GM23338 (cell line): ENCODE measurements around the gene ZNF26. TPM values are rescaled to one million over a fixed set of nuclear protein-coding genes. Genes with fewer than 3 reads are reported as not detected.

Experiments
- ATAC-seq: fragments of 200-7000 bp; cut with Tn5 transposase; 3 replicates; pipeline ENCODE4 v1.9.1; 2020
- DNase-seq: peaks from one replicate; pipeline ENCODE4 v3.0.0-alpha.2; 2015; ENCODE audit warnings: low spot score
- H2AFZ ChIP-seq: fragments of 200-600 bp; sonication (generic); 2 replicates; pipeline ENCODE4 v1.8.0; 2016; ENCODE audit warnings: antibody characterized with exemption, mild to moderate bottlenecking, moderate library complexity
- H3F3A ChIP-seq: fragments of 200-600 bp; sonication (generic); replicated peaks from 2 replicates; pipeline ENCODE4 v1.8.0; 2017; ENCODE audit warnings: antibody characterized with exemption, mixed run types, low read depth
- H3K27ac ChIP-seq: fragments of 200-600 bp; sonication (generic); 2 replicates; pipeline ENCODE4 v1.6.1; 2016; ENCODE audit warnings: low read depth
- H3K27me3 ChIP-seq: fragments of 200-600 bp; sonication (generic); 2 replicates; pipeline ENCODE4 v1.8.0; 2016; ENCODE audit warnings: mild to moderate bottlenecking, mixed run types, moderate library complexity; ENCODE audit not compliant: insufficient read depth
- H3K36me3 ChIP-seq: fragments of 200-600 bp; sonication (generic); 2 replicates; pipeline ENCODE4 v1.8.0; 2016; ENCODE audit warnings: mild to moderate bottlenecking; ENCODE audit not compliant: insufficient read depth
- H3K4me1 ChIP-seq: fragments of 200-600 bp; sonication (generic); 2 replicates; pipeline ENCODE4 v1.8.0; 2016; ENCODE audit warnings: mild to moderate bottlenecking, moderate library complexity; ENCODE audit not compliant: insufficient read depth
- H3K4me2 ChIP-seq: fragments of 200-600 bp; sonication (generic); 2 replicates; pipeline ENCODE4 v1.7.1; 2017; ENCODE audit warnings: mixed run types
- H3K4me3 ChIP-seq: fragments of 200-600 bp; sonication (generic); 2 replicates; pipeline ENCODE4 v1.6.1; 2016; ENCODE audit warnings: mixed run types
- H3K79me2 ChIP-seq: fragments of 200-600 bp; sonication (generic); replicated peaks from 2 replicates; pipeline ENCODE4 v1.8.0; 2017; ENCODE audit warnings: mild to moderate bottlenecking; ENCODE audit not compliant: insufficient read depth
- H3K9me2 ChIP-seq: fragments of 200-600 bp; sonication (generic); 2 replicates; pipeline ENCODE4 v1.8.0; 2017; ENCODE audit not compliant: insufficient read depth
- H4K20me1 ChIP-seq: fragments of 200-600 bp; sonication (generic); replicated peaks from 2 replicates; pipeline ENCODE4 v1.8.0; 2017; ENCODE audit warnings: mild to moderate bottlenecking; ENCODE audit not compliant: insufficient read depth
- H3K27ac Mint-ChIP-seq: 2 replicates; pipeline ENCODE4 v1.8.0; 2020; ENCODE audit warnings: inconsistent platforms, mild to moderate bottlenecking, moderate library complexity, mixed read lengths
- H3K27me3 Mint-ChIP-seq: 3 replicates; pipeline ENCODE4 v1.8.0; 2022; ENCODE audit warnings: low read depth, mild to moderate bottlenecking, moderate library complexity, mixed read lengths, inconsistent platforms; ENCODE audit not compliant: insufficient read depth, poor library complexity
- H3K36me3 Mint-ChIP-seq: 3 replicates; pipeline ENCODE4 v1.8.0; 2021; ENCODE audit warnings: low read depth, mild to moderate bottlenecking, inconsistent platforms, moderate library complexity, mixed read lengths
- H3K4me1 Mint-ChIP-seq: 3 replicates; pipeline ENCODE4 v1.8.0; 2020; ENCODE audit warnings: mild to moderate bottlenecking, inconsistent platforms, mixed read lengths
- H3K4me3 Mint-ChIP-seq: 3 replicates; pipeline ENCODE4 v1.8.0; 2021; ENCODE audit warnings: moderate library complexity, mild to moderate bottlenecking, inconsistent platforms, mixed read lengths
- H3K9me3 Mint-ChIP-seq: 3 replicates; pipeline ENCODE4 v1.8.0; 2020; ENCODE audit warnings: moderate library complexity, mild to moderate bottlenecking, inconsistent platforms, mixed read lengths
- CREB1 ChIP-seq: fragments of 250-450 bp; sonication (Bioruptor Pico); IDR thresholded peaks from 2 replicates; pipeline ENCODE4 v1.5.0; 2020; ENCODE audit warnings: low read depth, mild to moderate bottlenecking, moderate library complexity
- JUNB ChIP-seq: IDR thresholded peaks from one replicate; pipeline ENCODE4 v1.6.1; 2016; ENCODE audit warnings: antibody characterized with exemption; ENCODE audit not compliant: unreplicated experiment
- NANOG ChIP-seq: IDR thresholded peaks from 2 replicates; pipeline ENCODE4 v1.6.1; 2016; ENCODE audit warnings: antibody characterized with exemption, borderline replicate concordance
- STAT1 ChIP-seq: IDR thresholded peaks from one replicate; pipeline ENCODE4 v1.6.1; 2016; ENCODE audit warnings: antibody characterized with exemption; ENCODE audit not compliant: unreplicated experiment
- ZNF114 ChIP-seq: fragments of 250-450 bp; sonication (Bioruptor Pico); IDR thresholded peaks from 2 replicates; pipeline ENCODE4 v1.5.0; 2020; ENCODE audit warnings: mild to moderate bottlenecking, moderate library complexity
- polyA plus RNA-seq: library from polyadenylated mRNA; unstranded; fragments of >200 nt; fragmentation: Nextera tagmentation; extraction: Ambion mirVana; gene quantifications from 2 replicates; pipeline ENCODE4 v1.2.1, GENCODE V29; 2016
- total RNA-seq: library from RNA; depleted of rRNA; stranded (reverse); fragments of >200 nt; shearing (Covaris generic); gene quantifications from 2 replicates; pipeline ENCODE4 v1.2.3, GENCODE V29; 2014
- TF ChIP-seq, protein P1 (sequence below): IDR thresholded peaks from 2 replicates; pipeline ENCODE4 v1.6.1; 2016; ENCODE audit warnings: antibody characterized with exemption
- TF ChIP-seq, protein P2 (sequence below): fragments of 250-450 bp; sonication (Bioruptor Pico); IDR thresholded peaks from 2 replicates; pipeline ENCODE4 v1.5.0; 2020; ENCODE audit warnings: mild to moderate bottlenecking, moderate library complexity
- TF ChIP-seq, protein P3 (sequence below), 2 experiments: fragments of 200-600 bp in 1 of 2; sonication (generic) in 1 of 2; conservative IDR thresholded peaks; 2 replicates each; pipeline versions ENCODE4 v1.5.1 to v1.6.1; 2016 to 2017; ENCODE audit warnings: antibody characterized with exemption in 2 of 2, low read depth in 2 of 2, mild to moderate bottlenecking in 2 of 2, moderate library complexity in 1 of 2

ZNF26 gene
- total and polyA plus RNA-seq, 2 experiments from 2014 or later = 4.8 to 18.9 TPM

DNA sequence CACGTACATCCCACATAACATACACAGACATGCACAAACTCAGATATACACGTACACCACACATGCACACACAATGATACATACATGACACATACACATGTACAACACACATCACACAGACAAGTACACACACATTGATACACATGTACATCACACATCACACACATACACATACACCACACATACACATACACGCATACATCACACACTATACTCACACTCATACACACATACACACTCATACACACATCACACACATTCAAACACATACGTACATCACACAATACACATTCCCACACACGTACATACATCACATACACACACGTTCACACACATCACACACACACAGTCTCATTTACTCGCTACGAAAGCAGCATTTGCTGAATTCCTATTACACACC lies 34.5 kb upstream of the ZNF26 start:
- H3K27ac Mint-ChIP-seq = no peak overlapping the region
- H3K36me3 ChIP-seq = no peaks in the 10 kb centered on the region
- H3K79me2 ChIP-seq = peaks cover 32% of the 10 kb centered on the region
- H3K9me3 Mint-ChIP-seq = peaks cover 6% of the 10 kb centered on the region
- no peaks in the 10 kb centered on the region for H3K9me2 ChIP-seq
- no peak for ATAC-seq
- TF ChIP-seq ZNF114 (CRISPR knock-in tag) (no peak), JUNB (no peak), STAT1 (no peak), NANOG (no peak), CREB1 (CRISPR knock-in tag) (no peak)
- TF ChIP-seq, protein P1, sequence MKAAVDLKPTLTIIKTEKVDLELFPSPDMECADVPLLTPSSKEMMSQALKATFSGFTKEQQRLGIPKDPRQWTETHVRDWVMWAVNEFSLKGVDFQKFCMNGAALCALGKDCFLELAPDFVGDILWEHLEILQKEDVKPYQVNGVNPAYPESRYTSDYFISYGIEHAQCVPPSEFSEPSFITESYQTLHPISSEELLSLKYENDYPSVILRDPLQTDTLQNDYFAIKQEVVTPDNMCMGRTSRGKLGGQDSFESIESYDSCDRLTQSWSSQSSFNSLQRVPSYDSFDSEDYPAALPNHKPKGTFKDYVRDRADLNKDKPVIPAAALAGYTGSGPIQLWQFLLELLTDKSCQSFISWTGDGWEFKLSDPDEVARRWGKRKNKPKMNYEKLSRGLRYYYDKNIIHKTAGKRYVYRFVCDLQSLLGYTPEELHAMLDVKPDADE = no peak
- TF ChIP-seq, protein P2, sequence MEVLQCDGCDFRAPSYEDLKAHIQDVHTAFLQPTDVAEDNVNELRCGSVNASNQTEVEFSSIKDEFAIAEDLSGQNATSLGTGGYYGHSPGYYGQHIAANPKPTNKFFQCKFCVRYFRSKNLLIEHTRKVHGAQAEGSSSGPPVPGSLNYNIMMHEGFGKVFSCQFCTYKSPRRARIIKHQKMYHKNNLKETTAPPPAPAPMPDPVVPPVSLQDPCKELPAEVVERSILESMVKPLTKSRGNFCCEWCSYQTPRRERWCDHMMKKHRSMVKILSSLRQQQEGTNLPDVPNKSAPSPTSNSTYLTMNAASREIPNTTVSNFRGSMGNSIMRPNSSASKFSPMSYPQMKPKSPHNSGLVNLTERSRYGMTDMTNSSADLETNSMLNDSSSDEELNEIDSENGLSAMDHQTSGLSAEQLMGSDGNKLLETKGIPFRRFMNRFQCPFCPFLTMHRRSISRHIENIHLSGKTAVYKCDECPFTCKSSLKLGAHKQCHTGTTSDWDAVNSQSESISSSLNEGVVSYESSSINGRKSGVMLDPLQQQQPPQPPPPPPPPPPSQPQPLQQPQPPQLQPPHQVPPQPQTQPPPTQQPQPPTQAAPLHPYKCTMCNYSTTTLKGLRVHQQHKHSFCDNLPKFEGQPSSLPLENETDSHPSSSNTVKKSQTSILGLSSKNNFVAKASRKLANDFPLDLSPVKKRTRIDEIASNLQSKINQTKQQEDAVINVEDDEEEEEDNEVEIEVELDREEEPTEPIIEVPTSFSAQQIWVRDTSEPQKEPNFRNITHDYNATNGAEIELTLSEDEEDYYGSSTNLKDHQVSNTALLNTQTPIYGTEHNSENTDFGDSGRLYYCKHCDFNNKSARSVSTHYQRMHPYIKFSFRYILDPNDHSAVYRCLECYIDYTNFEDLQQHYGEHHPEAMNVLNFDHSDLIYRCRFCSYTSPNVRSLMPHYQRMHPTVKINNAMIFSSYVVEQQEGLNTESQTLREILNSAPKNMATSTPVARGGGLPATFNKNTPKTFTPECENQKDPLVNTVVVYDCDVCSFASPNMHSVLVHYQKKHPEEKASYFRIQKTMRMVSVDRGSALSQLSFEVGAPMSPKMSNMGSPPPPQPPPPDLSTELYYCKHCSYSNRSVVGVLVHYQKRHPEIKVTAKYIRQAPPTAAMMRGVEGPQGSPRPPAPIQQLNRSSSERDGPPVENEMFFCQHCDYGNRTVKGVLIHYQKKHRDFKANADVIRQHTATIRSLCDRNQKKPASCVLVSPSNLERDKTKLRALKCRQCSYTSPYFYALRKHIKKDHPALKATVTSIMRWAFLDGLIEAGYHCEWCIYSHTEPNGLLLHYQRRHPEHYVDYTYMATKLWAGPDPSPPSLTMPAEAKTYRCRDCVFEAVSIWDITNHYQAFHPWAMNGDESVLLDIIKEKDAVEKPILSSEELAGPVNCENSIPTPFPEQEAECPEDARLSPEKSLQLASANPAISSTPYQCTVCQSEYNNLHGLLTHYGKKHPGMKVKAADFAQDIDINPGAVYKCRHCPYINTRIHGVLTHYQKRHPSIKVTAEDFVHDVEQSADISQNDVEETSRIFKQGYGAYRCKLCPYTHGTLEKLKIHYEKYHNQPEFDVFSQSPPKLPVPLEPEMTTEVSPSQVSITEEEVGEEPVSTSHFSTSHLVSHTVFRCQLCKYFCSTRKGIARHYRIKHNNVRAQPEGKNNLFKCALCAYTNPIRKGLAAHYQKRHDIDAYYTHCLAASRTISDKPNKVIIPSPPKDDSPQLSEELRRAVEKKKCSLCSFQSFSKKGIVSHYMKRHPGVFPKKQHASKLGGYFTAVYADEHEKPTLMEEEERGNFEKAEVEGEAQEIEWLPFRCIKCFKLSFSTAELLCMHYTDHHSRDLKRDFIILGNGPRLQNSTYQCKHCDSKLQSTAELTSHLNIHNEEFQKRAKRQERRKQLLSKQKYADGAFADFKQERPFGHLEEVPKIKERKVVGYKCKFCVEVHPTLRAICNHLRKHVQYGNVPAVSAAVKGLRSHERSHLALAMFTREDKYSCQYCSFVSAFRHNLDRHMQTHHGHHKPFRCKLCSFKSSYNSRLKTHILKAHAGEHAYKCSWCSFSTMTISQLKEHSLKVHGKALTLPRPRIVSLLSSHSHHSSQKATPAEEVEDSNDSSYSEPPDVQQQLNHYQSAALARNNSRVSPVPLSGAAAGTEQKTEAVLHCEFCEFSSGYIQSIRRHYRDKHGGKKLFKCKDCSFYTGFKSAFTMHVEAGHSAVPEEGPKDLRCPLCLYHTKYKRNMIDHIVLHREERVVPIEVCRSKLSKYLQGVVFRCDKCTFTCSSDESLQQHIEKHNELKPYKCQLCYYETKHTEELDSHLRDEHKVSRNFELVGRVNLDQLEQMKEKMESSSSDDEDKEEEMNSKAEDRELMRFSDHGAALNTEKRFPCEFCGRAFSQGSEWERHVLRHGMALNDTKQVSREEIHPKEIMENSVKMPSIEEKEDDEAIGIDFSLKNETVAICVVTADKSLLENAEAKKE (CRISPR knock-in tag) = no peak
- TF ChIP-seq, protein P3, sequence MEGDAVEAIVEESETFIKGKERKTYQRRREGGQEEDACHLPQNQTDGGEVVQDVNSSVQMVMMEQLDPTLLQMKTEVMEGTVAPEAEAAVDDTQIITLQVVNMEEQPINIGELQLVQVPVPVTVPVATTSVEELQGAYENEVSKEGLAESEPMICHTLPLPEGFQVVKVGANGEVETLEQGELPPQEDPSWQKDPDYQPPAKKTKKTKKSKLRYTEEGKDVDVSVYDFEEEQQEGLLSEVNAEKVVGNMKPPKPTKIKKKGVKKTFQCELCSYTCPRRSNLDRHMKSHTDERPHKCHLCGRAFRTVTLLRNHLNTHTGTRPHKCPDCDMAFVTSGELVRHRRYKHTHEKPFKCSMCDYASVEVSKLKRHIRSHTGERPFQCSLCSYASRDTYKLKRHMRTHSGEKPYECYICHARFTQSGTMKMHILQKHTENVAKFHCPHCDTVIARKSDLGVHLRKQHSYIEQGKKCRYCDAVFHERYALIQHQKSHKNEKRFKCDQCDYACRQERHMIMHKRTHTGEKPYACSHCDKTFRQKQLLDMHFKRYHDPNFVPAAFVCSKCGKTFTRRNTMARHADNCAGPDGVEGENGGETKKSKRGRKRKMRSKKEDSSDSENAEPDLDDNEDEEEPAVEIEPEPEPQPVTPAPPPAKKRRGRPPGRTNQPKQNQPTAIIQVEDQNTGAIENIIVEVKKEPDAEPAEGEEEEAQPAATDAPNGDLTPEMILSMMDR (conservative IDR thresholded peaks at IDR 0.05; ENCODE audit: low read depth in 2 of 2) = no peak
- no peaks in the 10 kb centered on the region for H3K27me3 ChIP-seq
- DNase-seq = no peak
- H3K4me3 ChIP-seq = no peak overlapping the region
- H4K20me1 ChIP-seq = no peaks in the 10 kb centered on the region
- no peak overlapping the region for H3K4me2 ChIP-seq
- peaks cover 20% of the 10 kb centered on the region for H3K27me3 Mint-ChIP-seq
- peaks cover 66% of the 10 kb centered on the region for H3K36me3 Mint-ChIP-seq
- peaks cover 22% of the 10 kb centered on the region for H3F3A ChIP-seq
- peaks cover 10% of the 10 kb centered on the region for H3K4me1 Mint-ChIP-seq
- H3K4me3 Mint-ChIP-seq = no peak overlapping the region
- H2AFZ ChIP-seq = no peak overlapping the region
- H3K27ac ChIP-seq = no peak overlapping the region
- peaks cover 5% of the 10 kb centered on the region; the same call in 1 of the 2 replicates for H3K4me1 ChIP-seq
